ENCODE results near the gene SUPT3H.
"Not testable (repeated sequence)": the region's sequence is repeated elsewhere in the genome, so short reads cannot be mapped to it uniquely, and the experiment has no call there.

The SUPT3H gene

GRCh38 chr6:45163952-45164766, 213.6 kb downstream of the SUPT3H start:
- peak; percentile 6 for DNase-seq

- DNase-seq = no peak
These were observed 217.4 kb downstream of the SUPT3H start for GRCh38 chr6:45160305-45160704.

GRCh38 chr6:45156075-45156474, 221.7 kb downstream of the SUPT3H start:
- DNase-seq = no peak

- no peak for DNase-seq
These were observed 222.3 kb downstream of the SUPT3H start for GRCh38 chr6:45155341-45155894.

GRCh38 chr6:45154679-45155078, 223.1 kb downstream of the SUPT3H start:
- DNase-seq = no peak

- no peak for DNase-seq
These were observed 228.9 kb downstream of the SUPT3H start for GRCh38 chr6:45148711-45149341.

GRCh38 chr6:45148278-45148677, 229.5 kb downstream of the SUPT3H start:
- no peak for DNase-seq

GRCh38 chr6:45145658-45146057, 232.1 kb downstream of the SUPT3H start:
- DNase-seq = not testable (repeated sequence)

- DNase-seq = no peak
These were observed 239.0 kb downstream of the SUPT3H start for GRCh38 chr6:45138765-45139164.

- no peak for DNase-seq
These were observed 241.2 kb downstream of the SUPT3H start for GRCh38 chr6:45136495-45136894.

- no peak for DNase-seq
These were observed 245.0 kb downstream of the SUPT3H start for GRCh38 chr6:45132658-45133294.

GRCh38 chr6:45132059-45132458, 245.7 kb downstream of the SUPT3H start:
- no peak for DNase-seq

GRCh38 chr6:45129051-45129450, 248.7 kb downstream of the SUPT3H start:
- DNase-seq = no peak

- DNase-seq = no peak
These were observed 250.5 kb downstream of the SUPT3H start for GRCh38 chr6:45127185-45127584.

- DNase-seq = no peak
These were observed 251.7 kb downstream of the SUPT3H start for GRCh38 chr6:45126033-45126432.

- DNase-seq = no peak
These were observed 254.7 kb downstream of the SUPT3H start for GRCh38 chr6:45123023-45123422.

GRCh38 chr6:45118754-45119153, 259.0 kb downstream of the SUPT3H start:
- no peak for DNase-seq

GRCh38 chr6:45116714-45117410, 260.9 kb downstream of the SUPT3H start:
- DNase-seq = no peak

GRCh38 chr6:45115696-45116095, 262.0 kb downstream of the SUPT3H start:
- no peak for DNase-seq

GRCh38 chr6:45112711-45113110, 265.0 kb downstream of the SUPT3H start:
- DNase-seq = no peak

GRCh38 chr6:45109551-45109950, 268.2 kb downstream of the SUPT3H start:
- DNase-seq = no peak

- no peak for DNase-seq
These were observed 272.4 kb downstream of the SUPT3H start for GRCh38 chr6:45105170-45105820.
